ENCODE data around the gene ZBTB38.

The ZBTB38 gene

DNA sequence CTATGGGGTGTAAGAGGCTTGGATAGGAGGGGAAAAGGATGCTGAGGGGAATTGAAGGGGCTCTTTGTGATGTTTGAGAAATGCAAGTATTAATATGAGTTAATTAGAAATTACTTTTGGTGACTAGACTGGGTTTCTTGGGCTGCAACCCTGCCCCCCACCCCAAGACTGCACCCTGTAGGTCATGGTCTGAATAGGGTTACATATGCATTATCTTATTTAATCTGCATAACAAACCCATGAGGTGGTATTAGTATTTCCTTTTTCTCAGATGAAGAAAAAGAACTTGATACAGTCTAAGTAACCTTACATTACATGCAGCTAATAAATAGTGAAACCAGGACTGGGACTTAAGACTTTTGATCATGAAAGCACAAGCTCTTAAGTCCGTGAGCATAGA lies 5.6 kb upstream of the ZBTB38 start:
- in situ Hi-C loops (cut with HindIII; ENCODE audit: low sequenced_read_pairs), result no loop called here

- in situ Hi-C loops (cut with HindIII; ENCODE audit: low sequenced_read_pairs), result no loop called here
Measured at GRCh38 chr3:141365201-141365600, 3.1 kb upstream of the ZBTB38 start.

GRCh38 chr3:141366285-141367037 lies 1.8 kb upstream of the ZBTB38 start:
- in situ Hi-C loops (cut with HindIII; ENCODE audit: low sequenced_read_pairs), result no loop called here

- in situ Hi-C loops (cut with HindIII; ENCODE audit: low sequenced_read_pairs), result no loop called here
Measured at GRCh38 chr3:141367038-141367730, 1.1 kb upstream of the ZBTB38 start.

- in situ Hi-C loops (cut with HindIII; ENCODE audit: low sequenced_read_pairs), result no loop called here
Measured at GRCh38 chr3:141368925-141369794, 856 bp downstream of the ZBTB38 start.

DNA sequence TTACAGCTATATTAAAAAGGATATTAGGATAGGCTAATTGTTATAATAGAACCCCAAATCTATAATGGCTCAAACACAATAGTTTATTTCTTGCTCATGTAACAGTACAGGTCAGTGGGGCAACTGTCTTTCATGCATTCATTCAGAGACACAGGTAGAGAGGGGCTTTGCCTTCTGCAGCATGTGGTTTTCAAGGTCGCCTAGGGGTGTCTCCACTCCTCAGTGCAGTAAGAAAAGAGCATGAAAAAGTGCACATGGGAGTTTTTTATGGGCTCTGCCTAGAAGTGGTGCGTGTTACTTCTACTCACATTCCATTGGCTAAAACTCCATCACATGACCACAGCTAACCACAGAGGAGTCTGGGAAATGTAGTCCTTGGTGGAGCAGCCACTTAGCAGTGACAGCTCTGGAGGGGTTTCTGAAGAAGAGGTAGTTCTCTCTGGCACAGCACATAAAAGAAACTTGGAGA lies 1.8 kb downstream of the ZBTB38 start:
- in situ Hi-C loops (cut with HindIII; ENCODE audit: low sequenced_read_pairs), result no loop called here

- in situ Hi-C loops (cut with HindIII; ENCODE audit: low sequenced_read_pairs), result no loop called here
Measured at GRCh38 chr3:141371882-141372281, 3.6 kb downstream of the ZBTB38 start.

GRCh38 chr3:141372656-141373055 lies 4.4 kb downstream of the ZBTB38 start:
- in situ Hi-C loops (cut with HindIII; ENCODE audit: low sequenced_read_pairs), result no loop called here

- in situ Hi-C loops (cut with HindIII; ENCODE audit: low sequenced_read_pairs), result no loop called here
Measured at GRCh38 chr3:141373232-141373631, 4.9 kb downstream of the ZBTB38 start.

DNA sequence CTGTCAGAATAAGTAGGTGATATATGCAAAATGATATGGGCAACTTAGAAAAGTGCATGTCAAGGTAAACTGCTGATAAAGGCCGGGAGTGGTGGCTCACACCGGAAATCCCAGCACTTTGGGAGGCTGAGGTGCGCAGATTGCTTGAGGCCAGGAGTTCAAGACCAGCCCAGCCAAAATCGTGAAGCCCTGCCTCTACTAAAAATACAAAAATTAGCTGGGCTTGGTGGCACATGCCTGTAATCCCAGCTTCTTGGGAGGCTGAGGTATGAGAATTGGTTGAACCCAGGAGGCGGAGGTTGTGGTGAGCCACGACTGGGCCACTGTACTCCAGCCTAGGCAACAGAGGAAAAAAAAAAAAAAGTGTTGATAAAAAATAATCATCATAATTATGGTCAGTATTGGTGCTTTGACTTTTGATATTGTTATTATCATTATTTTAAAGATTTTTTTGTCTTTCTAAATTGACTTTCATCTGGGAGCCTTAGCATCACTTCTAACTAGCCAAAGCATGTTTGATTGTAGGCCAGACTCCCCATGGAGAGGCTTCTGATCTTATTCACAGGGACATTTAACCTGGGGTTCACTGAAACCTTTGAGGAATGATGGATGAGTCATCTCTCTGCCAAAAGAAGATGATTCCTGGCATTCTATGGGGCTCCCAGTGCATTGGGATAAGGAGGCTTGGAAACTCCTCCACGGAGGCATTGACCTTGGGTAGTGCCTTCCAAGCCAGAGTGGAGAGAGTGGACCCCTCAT lies 5.6 kb downstream of the ZBTB38 start:
- in situ Hi-C loops (cut with HindIII; ENCODE audit: low sequenced_read_pairs), result no loop called here

DNA sequence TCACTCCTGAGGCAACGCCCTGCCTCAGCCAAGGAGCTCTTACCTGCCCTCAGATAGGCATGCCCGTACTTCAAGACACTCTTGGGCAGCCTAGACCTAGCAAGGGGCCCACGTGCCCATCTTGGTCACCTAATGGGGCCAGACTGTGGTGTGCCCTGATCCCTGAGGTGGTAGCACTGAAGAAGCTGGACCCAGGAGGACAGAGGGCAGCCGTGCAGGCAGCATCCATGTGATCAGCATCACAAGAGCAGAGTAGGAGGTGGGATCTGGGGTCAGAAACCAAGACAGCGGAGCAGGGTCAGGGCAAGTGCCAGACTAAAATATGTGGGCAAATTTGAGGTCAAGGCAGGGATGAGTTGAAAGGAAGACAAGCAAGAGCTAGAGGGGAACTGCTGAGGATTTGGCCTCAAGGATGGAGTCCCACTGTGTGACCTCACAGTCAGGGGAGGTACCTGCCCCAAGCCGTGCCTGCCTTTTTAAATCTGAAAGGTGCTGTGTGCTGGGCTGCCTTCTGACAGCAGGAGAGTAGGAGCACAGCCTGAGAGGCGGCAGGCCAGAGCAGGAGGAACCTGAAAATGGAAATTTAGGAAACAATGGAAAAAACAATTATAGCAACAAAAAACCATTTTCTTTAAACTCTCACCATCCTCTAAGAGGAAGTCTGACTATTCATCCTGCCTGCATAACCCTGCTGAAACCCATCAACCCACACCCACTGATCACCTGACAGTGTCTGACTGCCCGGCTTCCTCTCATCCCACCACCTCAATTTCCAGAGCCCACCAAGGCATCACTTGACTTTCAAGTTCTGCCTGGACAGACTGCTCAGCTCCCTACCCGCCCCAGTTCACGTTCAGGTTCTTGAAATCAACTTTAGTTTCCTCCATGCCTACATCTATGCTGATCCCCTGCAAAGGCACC lies 7.3 kb downstream of the ZBTB38 start:
- in situ Hi-C loops (cut with HindIII; ENCODE audit: low sequenced_read_pairs), result no loop called here

DNA sequence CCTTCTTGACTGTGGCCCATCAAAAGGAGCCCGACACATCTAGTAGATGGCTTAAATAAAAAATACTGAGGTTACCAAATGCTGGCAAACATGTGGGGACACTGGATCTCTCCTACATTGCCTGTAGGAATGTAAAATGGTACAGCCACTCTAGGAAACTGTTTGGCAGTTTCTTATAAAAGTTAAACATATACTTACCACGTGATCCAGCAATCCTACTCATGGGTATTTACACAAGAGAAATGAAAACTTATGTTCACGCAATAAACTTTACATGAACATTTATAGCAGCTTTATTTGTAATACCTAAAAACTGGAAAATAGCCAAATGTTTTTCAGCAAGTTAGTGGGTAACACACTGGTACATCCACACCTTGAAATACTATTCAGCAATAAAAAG lies 9.1 kb downstream of the ZBTB38 start:
- in situ Hi-C loops (cut with HindIII; ENCODE audit: low sequenced_read_pairs), result no loop called here

- in situ Hi-C loops (cut with HindIII; ENCODE audit: low sequenced_read_pairs), result no loop called here
Measured at GRCh38 chr3:141378556-141378955, 10.3 kb downstream of the ZBTB38 start.

DNA sequence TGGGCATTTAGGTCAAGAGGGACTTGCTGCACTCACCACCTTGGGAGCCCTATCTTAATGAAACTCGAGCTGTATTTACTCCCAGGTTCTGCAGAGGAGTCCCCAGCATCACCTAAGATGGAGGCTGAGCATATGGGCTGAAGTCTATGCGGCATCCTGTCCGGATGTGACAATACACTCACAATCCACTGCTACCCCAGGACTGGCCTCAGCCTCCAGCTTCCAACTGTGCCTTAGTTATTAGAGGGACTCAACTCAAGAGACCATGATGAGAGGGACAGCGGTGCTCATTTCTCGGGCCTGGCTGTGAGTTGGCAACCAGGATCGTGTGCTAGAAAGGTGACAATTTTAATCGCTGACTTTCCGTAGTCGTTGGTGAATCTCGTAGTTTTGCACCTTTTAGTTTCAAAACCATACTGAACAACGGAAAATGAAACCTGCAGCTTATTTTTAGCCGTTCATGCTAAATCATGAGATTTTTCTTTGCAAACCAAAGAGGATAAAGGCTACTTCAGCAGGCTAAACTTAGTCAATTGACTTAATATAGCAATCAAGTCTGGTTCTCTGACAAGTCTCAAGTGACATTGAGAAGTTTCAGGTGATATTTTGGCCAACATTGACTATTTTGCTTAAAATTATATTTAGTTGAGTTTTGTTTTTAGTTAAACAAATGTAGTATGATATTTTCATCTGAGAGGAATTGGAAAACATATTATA lies 11.1 kb downstream of the ZBTB38 start:
- in situ Hi-C loops (cut with HindIII; ENCODE audit: low sequenced_read_pairs), result no loop called here

- in situ Hi-C loops (cut with HindIII; ENCODE audit: low sequenced_read_pairs), result no loop called here
Measured at GRCh38 chr3:141380279-141380678, 12.0 kb downstream of the ZBTB38 start.

DNA sequence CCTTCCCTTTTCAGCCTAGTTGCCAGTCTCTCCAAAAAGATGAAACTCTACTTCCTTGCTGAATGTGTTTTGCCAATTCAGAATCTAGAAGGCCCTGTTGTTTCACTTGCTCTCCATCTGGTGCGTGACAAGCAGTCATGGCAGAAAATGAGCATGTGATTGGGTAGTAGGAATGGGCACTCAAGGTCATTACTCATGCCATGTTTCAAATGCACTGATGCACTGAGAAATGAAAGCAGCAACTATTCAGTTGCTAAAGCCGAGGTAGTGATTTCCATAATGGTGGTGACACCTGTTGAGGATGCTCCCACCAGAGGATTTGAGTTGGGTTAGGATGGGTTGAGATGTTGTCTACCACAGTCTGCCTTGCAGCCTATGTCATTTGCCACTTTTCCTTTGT lies 12.7 kb downstream of the ZBTB38 start:
- in situ Hi-C loops (cut with HindIII; ENCODE audit: low sequenced_read_pairs), result no loop called here

DNA sequence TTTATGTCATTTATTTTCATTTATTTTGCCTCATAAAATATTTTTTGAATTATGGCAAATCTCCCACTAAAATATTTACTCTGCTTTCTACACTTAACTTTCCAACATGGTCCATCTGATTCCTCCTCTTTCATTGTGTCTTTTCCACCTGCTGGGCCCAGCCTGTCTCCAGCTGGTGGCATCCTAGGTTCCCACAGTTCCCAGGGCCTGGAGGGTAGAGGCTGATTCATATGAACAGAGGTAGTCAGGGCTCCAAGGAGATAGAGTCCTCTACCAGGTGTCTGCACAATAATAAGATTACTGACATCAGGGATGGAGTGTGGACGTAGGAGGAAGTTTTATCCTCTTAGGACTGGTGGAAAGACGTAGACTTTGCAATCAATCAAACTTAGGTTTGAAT lies 14.3 kb downstream of the ZBTB38 start:
- in situ Hi-C loops (cut with HindIII; ENCODE audit: low sequenced_read_pairs), result no loop called here

DNA sequence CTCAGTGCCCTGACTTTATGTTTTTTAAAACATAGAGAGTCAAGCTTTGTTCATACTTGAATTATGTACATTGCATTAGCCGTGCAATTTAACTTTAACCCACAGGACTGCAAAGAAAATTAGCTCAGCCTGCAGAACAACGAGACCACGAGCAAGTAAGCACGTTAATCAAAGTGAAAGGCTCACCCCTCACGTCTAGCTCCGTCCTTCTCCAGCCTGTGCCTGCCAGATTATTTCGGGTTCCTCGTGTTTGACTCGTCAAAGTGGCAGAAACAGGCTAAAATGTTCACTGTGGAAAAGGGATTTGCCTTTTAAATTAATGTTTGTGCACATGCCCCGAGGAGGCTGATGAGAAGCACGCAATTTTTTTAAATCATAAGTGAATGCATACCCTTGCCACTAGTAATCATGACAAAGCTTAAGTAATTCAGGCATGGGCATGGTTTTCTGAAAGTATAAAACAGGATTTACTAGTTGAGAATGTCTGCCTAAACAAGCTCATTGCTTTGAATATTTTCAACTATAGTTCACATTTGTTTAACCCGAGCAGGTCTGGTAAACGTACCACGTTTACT lies 15.3 kb downstream of the ZBTB38 start:
- in situ Hi-C loops (cut with HindIII; ENCODE audit: low sequenced_read_pairs), result no loop called here

GRCh38 chr3:141384157-141384556 lies 15.9 kb downstream of the ZBTB38 start:
- in situ Hi-C loops (cut with HindIII; ENCODE audit: low sequenced_read_pairs), result no loop called here

Measured in DLD1 (cell line).